Activated CD8-positive, alpha-beta memory T cell treated with anti-CD3 and anti-CD28 coated beads, Interleukin-2, amount 50 U/mL, for 1 hour (primary cell): ENCODE measurements around the gene GBE1.
A peak's percentile ranks its signal among the peaks of the same experiment; 100 is the strongest.
"Not testable (repeated sequence)": the region's sequence is repeated elsewhere in the genome, so short reads cannot be mapped to it uniquely, and the experiment has no call there.

ENCODE experiments used
- DNase-seq: peaks from one replicate; pipeline ENCODE4 v3.0.0-alpha.2; 2020; ENCODE audit errors: extremely low read depth

The GBE1 gene

DNA sequence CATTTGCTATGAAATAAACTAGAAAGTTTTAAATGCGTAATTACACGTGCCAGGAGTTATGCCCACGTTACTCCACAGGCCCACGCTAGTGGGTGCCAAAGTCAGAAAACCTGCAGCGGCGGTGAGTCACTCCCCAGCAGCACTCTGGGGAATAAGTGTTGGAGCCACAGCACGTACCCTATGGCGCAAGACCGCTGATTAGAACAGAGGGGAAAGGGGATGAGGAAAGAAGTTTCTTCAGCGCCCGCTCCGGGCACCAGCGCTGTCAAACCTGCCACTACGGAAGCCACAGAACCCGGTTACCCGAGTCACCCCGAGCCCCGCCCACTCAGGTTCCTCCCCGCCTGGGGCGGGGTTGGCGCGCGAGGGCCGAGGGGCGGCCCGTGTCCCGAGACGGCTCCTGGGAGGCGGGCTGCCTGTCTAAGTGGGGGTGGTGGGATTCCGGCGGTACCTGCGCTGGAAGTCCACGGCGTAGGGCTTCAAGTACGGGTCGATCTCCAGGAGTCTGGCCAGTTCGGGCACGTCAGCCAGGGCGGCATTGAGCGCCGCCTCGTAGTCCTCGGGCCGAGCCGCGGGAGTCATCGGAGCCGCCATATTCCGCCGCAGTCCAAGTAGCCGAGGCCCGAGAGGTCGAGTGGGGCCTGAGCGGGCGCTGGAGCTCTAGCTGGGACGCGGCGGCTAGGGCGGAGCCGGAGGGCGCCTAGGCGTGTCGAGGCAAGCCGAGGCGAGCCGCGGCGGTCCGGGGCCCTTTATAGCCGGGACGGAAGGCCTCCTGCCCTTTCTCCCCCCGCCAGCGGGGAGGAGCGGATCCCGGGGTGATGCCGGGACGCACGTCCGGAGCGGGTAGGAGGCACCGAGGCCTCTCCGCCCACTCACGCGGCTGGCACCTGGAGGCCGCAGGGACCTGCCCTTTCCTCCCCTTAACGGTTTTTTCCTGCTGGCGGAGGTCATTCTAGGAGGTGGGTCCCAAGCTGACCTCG, at the start of gene GBE1:
TSS of gene GBE1 (minus strand) at position 722 of the 980 bp plus-strand sequence. CDS start at position 594, 128 bp downstream.
- peak; percentile 63 for DNase-seq

DNA sequence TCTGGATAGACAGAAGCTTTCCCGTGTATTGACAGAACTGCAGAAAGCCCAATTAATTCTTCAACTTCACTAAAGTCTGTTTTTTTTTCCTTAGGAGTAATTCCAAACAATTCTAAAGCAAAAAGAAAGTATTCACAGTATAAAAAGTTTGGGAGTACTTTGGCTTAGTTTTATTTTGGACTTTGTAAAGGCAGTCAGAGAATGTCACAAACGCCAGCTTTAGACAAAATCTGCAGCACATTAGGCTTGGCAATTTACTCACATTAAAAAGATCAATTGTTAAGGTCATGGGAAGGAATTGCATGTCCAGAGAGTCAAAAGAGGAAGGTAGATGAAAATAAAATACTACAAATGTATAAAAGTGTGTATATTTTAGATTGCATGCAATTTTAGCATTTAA, 47.5 kb upstream of the GBE1 start:
- DNase-seq, result no peak

DNA sequence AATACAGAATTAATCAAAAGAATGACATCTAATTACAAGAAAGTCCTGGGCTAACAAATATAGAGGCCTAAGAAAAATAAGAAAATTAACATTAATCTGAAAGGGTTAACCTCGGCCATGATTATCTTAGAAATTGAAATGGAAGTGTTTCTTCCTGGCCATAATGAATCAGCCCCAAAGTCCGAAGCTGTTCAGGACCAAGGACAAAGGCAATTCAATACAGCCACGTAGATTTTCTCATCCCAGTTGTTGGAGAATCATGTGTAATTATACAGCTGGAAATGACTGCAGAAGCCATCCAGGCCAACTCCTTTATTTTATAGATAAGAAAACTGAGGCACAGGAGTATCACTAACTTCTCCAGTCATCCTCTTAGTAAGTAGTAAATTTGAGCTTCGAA, 38.0 kb upstream of the GBE1 start:
- DNase-seq, result no peak

DNA sequence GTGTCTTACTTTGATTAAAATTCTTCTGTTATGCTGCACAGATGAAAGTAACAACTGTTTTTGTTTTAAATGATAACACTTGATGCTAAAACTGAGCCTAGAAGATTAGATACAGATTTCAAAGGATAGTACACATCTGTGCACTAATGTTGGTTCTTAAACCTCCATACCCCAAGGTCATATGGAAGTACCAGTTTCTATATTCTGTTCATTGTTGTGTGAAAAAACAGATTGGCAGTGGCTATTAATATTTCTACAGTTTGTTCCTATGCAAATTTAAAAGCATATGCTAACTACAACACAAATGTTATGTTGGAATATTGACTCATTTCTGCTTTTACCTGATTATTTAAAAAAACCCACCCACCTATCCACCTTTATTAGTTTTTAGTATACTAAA, 32.0 kb upstream of the GBE1 start:
- DNase-seq, result no peak

DNA sequence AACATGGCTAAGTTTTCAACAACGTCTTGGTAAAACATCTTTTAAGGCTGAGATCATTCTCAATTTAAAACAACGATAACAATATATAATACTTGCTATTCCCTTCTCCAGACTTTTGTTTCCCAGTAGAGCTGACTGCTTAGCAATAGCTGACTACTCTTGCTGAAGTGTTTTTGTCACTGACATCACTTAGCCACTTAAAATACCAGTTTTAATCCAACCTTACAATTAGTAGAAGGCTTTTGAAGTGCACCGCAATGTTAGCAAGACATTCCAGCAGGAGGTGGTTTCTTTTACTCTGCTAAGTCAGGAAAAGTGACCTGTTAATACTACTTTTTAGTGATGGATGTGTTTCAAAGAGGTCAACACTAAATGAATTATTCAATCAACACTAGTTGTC, 28.7 kb upstream of the GBE1 start:
- no peak for DNase-seq

DNA sequence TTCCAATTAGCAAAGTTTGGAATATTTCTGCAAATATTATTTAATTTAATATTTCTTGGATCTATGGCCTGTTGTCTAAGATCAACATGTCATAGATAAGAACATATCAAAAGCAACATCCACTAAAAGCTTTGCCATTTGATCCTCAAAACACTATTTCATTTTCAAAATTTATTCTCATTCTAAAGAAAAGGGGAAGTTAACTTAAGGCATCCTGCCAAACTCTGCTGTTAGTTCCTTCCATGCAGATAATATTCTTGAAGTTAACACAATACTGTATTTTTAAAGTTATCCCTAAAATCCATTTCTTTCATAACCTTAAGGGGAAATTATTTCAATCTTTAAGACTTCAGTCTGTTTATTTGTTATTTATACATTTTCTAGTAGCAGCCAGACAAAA, 28.2 kb upstream of the GBE1 start:
- DNase-seq, result no peak

DNA sequence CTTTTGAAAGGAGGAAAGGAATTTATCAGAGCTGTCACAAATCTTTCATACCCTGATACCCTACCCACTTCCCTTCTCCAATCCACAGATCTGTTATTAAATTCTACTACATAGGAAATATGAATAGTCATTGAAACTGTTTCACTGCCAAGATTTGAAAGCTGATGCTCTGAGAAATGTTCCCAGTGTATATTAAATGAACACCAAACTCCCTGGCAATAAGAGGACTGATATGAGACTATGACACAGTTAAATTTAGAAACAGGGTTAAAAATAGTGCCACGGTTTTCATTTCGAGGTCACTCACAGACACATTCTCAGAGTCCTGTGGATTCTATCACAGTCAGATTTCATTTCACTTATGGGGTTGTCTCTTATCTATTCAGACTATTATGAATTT, 27.2 kb upstream of the GBE1 start:
- DNase-seq, result no peak

DNA sequence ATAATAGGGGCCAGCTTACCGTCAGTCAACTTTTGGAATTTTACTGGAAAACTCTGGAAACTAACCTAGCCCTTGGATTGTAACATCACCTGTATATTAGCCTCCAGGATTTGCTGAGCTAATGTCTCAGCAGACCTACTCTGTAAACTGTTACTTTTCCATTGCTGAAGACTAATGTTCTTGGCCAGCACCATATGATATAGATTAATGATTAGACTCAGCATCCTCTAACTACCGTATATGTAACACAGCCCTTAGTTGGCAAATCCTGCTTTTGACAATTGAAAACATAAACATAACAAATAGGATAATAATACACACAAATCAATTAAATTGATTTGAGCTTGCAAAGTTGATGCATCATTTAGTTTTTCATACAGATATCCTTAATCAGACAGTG, 26.6 kb upstream of the GBE1 start:
- DNase-seq, result no peak

DNA sequence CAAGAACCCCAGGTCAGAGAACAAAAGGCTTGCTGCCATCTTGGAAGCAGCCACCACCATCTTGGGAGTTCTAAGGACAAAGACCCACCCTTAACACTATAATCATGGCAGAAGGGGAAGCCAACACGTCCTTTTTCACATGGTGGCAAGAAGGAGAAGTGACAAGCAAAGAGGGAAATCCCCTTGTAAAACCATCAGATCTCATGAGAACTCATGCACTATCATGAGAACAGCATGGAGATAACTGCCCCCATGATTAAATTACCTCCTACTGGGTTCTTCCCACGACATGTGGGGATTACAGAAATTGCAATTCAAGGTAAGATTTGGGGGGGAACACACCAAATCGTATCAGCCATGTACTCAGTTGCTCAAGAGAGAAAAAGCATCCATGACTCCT, 21.1 kb upstream of the GBE1 start:
- DNase-seq, result no peak

DNA sequence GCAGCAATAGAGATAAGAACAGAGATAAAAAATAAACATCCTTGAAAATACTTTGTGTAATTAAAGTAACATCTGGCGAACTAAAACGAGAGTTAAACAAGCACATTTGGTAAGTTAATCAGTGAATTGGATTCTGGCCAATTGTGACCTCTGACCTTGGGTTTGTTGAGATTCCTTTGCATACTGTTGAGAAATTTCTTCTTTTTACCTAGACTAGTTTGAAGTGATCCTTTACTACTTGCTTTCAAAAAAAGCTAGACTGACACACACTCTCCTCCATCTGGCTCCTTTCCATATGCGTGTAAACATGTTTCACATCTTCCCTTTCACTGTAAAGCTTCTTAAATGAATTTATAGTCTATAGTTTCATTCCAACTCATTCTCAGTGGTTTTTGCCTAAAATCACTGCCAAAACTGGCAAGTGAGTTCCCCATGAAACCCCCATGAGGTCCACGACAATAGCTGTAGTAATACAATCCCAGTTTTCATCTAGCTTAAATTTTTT, 17.3 kb upstream of the GBE1 start:
- no peak for DNase-seq

DNA sequence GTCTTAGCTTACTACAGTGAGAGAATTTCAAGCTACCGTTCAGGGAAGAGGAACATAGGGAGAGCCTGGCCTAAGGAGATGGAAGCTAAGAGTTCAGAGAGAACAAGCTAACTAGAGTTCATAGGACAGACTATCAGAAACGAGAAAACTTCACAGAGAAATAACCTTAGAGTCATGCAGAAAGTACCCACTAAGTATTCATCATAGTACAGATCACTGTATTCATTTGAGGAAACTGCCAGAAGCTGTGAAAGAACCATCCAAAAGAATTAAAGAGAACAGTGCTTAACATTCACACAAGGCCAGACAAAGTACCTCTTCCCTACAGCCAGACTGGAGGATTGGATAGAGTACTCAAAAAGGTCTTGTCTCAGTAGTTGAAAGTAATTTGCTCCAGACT, 15.2 kb upstream of the GBE1 start:
- DNase-seq, result no peak

DNA sequence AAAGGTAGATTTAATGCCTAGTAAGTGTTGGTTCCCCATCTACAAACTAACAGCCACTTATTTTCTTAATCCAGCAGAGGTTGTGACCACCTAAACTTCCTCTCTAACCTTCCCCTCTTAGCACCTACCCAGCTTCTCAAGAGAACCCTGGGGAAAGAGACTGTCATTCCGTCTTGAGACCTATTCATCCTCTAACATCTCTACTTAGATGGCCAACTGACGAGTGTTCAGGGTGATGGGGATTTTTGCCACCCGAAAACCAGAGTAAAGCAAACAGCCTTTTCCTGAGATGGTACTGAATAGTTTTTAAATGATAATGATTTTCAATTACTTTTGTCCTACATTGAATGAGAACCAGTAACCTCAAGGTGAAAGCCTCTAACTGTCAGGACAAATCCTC, 9.3 kb upstream of the GBE1 start:
- DNase-seq, result no peak

DNA sequence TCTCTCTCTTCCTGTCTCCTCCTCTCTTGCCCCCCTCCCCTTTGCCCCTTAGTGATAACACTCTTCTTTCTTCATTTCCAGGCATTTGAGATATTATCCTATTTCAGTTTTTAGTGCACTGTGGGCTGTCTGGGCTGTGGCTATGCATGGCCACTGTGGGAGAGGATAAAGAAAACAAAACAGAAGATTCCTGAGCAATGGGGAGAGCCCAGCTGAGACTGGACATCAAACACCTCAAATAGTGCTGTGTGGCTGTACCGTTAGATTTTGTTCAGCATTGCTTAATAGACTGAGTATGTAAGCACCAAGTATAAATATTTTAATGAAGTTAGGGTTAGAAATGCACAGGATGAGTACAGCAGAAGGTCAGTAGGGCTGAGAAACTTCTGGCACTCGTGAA, 7.9 kb upstream of the GBE1 start:
- DNase-seq, result no peak

DNA sequence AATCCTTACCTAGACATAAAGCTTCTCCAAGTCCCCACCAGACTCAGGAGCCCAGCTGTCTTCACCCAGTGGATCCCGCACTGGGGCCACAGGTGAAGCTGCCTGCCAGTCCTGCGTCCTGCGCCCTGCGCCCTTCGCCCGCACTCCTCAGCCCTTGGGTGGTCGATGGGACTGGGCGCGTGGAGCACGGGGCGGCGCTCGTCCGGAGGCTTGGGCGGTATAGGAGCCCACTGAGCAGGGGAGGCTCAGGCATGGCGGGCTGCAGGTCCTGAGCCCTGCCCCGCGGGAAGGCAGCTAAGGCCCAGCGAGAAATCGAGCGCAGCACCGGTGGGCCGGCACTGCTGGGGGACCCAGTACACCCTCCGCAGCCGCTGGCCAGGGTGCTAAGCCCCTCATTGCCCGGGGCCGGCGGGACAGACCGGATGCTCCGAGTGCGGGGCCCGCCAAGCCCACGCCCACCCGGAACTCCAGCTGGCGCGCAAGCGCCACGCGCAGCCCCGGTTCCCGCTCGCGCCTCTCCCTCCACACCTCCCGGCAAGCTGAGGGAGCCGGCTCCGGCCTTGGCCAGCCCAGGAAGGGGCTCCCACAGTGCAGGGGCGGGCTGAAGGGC, 5.9 kb upstream of the GBE1 start:
- DNase-seq, result not testable (repeated sequence)

DNA sequence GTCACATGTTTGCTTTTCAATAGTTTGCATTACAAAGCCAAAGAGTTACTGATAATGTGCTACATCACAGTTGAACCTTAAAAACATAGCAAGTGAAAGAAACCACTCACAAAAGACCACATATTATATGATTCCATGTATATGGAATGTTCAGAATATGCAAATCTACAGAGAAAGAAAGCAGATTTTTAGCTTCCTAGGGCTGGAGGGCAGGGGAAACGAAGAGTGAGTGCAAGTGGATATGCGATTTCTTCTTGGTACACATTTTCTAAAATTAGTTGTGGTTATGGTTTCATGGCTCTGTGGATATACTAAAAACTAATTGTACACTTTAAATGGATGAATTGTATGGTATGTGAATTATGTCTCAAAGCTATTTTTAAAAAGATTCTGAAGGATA, 4.0 kb upstream of the GBE1 start:
- no peak for DNase-seq

DNA sequence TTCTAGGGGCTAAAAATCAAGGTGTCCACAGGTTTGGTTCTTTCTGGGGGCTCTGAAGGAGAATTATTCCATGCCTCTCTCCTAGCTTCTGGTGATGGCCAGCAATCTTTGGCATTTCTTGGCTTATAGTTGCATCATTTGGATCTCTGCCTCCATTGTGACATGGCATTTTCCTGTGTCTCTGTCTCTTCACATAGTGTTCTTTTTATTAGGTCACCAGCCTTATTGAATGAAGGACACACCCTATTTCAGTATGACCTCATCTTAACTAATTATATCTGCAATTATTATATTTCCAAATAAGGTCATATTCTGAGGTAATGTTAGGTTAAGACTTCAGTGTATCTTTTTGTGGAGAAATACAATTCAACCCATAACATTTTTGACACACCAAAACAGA, 3.2 kb upstream of the GBE1 start:
- DNase-seq, result no peak

DNA sequence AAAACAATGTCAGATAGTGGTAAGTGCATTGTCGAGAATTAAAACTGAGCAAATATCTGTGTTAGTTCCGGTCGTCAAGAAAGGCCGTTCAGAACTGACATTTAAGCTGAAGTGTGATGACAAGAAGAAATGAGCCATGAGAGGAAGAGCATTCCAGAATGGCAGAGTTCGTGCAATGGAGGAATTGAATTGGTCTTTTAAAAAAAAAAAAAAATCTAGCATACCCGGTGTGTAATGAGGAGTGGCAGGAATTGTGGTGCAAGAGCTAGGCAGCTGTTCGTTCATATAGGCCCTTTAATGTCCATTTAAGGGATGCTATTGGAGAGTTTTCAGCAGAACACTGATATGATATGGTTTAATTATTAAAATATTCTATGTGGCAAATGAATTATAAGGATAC, 2.6 kb upstream of the GBE1 start:
- no peak for DNase-seq

DNA sequence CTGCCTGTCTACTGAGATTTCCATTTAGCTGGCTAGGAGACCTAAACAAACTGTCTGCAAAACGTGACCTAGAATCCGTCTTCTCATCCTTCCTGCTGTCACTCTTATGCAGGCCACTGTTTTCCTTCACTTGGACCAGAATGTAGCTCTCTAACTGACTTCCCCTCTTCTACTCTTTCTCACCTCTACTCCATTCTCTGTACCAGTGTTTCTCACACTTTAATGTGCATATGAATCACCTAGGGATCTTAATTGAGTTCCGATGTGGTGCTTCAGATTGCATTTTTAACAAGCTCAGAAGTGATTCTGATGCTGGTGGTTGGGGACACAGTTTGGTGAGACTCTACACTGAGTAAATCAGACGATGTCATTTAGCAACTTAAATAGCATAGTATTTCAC, 1.6 kb upstream of the GBE1 start:
- no peak for DNase-seq

DNA sequence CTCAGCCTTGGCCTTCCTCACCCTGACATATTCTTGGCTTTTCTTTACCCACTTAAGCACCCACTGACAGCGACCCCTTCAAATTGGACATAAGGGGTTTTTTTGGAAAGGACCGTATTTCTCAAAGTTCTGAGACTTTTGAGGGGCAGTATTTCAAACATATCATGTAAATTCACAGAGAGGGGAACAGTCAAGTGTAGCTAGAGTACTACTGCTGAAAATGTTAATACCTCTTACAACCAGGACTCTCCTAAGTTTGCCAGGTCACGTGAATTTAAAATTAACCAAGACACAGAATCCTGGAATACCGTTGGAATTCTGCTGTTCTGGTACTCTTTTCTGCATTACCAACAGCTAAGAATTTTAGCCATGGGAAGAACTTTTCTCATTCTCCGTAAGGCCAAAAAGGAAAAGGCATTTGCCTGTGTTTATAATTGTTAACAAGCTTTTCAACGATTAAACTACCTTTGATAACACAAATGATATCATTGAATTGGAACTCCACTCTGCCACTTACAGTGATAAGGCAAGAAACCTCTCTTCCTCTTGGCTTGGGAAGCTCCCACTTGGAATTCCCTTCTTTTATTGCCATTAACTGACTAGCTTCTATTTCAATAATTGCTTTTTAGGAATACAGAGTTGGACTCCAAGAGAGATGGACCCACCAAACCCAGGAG, 597 bp upstream of the GBE1 start:
- no peak for DNase-seq

DNA sequence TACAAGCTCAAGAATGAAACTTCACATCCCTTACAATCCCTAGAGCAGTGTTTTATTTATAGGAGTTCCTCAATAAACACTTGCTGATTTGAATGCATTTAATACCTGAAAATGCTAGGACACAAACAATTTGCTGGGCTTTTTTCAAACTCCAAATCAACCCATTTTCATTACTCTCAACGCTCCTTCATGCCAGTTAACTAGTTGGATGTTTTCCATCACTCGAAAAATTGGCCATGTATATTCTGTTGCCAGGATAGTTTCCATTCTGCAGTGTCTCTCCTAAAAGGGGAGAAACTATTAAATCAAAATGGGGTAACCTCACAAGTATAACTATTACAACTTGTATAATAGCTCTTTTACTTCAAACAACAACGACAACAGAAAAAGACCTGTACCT, 1.2 kb downstream of the GBE1 start:
- no peak for DNase-seq

DNA sequence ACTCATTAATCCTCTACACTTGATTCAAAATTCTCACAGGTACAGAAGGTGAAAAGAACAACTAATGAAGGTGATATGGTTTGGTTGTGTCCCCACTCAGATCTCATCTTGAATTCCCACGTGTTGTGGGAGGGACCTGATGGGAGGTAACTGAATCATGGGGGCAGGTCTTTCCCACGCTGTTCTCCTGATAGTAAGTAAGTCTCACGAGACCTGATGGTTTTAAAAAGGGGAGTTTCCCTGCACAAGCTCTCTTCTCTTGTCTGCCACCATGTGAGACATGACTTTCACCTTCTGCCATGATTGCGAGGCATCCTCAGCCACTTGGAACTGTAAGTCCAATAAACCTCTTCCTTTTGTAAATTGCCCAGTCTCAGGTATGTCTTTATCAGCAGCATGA, 2.7 kb downstream of the GBE1 start:
- DNase-seq, result not testable (repeated sequence)

DNA sequence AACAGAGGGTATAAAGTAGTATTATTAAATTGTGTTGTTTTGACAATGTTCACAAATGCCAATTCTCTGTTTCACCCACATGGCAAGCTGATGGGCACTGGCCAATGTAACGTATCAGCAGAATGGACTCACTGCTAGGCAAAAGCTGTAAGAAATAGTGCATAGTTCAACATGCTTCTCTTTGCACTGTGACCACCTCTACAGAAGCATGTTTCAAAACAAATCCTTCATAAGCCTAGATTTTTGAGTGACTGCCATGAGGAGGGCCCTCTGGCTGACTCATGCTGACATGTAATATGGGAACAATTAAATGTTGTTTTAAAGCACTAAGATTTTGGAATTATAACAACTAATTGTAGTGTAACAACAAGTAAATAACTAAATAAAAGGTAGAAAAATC, 3.2 kb downstream of the GBE1 start:
- DNase-seq, result no peak
